Prostate gland (tissue), 2 donors: ENCODE results near the gene TMPRSS7.

Experiments
- POLR2AphosphoS5 ChIP-seq: sonication (generic); formaldehyde crosslinking; IDR thresholded peaks from one replicate; pipeline ENCODE4 v1.6.1; 2017; ENCODE audit warnings: antibody characterized with exemption
- TF ChIP-seq, protein P1 (sequence below), 4 experiments: fragments of 200-600 bp in 2 of 4; fragments of 450-650 bp in 2 of 4; sonication (generic) in 2 of 4; IDR thresholded peaks; 1 replicate in 3 of 4; 2 replicates in 1 of 4; pipeline ENCODE4 v1.5.1; 2016 to 2019; ENCODE audit warnings: antibody characterized with exemption in 4 of 4, mild to moderate bottlenecking in 2 of 4, moderate library complexity in 2 of 4

DNA sequence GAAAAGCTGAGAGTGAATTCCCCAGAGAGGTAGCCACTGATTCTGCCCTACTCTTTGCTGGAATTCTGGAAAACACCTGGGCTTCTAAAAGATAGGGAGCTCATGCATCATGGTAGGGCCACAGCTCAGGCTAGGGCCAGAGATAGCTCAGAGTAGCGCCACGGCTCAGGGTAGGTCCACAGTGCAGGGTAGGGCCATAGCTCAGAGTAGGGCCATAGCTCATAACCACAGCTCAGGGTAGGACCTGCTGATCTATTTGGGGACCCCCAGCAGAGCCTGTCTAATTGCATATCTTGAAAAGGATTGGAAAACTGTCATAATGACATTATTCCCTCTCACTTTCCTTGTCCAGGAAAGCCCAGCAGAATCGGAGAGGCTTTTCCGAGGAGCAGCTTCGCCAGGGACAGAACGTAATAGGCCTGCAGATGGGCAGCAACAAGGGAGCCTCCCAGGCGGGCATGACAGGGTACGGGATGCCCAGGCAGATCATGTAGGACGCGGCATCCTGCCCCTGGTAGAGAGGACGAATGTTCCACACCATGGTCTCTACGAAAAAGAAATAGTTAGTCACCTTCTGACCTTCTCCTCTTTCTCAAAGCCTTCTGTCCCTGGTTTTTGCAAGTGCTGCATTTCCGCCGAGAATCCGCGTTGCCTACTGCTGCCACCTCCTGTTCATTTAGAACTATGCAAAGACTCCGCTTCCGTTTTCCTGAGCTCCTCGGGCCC is 21.3 kb upstream of the TMPRSS7 start:
- TF ChIP-seq, protein P1, sequence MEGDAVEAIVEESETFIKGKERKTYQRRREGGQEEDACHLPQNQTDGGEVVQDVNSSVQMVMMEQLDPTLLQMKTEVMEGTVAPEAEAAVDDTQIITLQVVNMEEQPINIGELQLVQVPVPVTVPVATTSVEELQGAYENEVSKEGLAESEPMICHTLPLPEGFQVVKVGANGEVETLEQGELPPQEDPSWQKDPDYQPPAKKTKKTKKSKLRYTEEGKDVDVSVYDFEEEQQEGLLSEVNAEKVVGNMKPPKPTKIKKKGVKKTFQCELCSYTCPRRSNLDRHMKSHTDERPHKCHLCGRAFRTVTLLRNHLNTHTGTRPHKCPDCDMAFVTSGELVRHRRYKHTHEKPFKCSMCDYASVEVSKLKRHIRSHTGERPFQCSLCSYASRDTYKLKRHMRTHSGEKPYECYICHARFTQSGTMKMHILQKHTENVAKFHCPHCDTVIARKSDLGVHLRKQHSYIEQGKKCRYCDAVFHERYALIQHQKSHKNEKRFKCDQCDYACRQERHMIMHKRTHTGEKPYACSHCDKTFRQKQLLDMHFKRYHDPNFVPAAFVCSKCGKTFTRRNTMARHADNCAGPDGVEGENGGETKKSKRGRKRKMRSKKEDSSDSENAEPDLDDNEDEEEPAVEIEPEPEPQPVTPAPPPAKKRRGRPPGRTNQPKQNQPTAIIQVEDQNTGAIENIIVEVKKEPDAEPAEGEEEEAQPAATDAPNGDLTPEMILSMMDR (IDR thresholded peaks at IDR 0.05), result peak in 3 of 4 experiments; percentile 57 to 63 (median 58)
- no peak for TF ChIP-seq POLR2AphosphoS5
